IMR-90 (cell line): Measurements from ENCODE around the gene NXN. TPM values are rescaled to one million over a fixed set of nuclear protein-coding genes. Genes with fewer than 3 reads are reported as not detected.
A peak's percentile ranks its signal among the peaks of the same experiment; 100 is the strongest.

ENCODE experiments used
- ATAC-seq: fragments of 200-7000 bp; cut with Tn5 transposase; 2 replicates; pipeline ENCODE4 v1.9.1; 2020; ENCODE audit warnings: low read depth, mild to moderate bottlenecking, moderate library complexity
- BruUV-seq: library from RNA; stranded (reverse); fragments of 400-500 nt; replicated peaks from 2 replicates; lab custom pipeline; 2021; lab: Mats Ljungman, UMichigan
- CTCF ChIA-PET: fragments of 300-600 bp; formaldehyde crosslinking; extraction: SDS; loops from one replicate; lab custom pipeline; 2021; ENCODE audit warnings: antibody characterized with exemption; lab: Yijun Ruan, JAX
- POLR2A ChIA-PET: fragments of 300-600 bp; sonication (Branson Sonifier 250); formaldehyde crosslinking; loops from one replicate; lab custom pipeline; 2022; ENCODE audit warnings: antibody characterized with exemption; ENCODE audit not compliant: unreplicated experiment; lab: Charles Lee
- DNase-seq: peaks from one replicate; pipeline ENCODE4 v3.0.0; 2013
- H2AFZ ChIP-seq: replicated peaks from 2 replicates; pipeline ENCODE3; 2013; ENCODE audit warnings: low read length, mild to moderate bottlenecking; ENCODE audit not compliant: poor library complexity
- H2AK5ac ChIP-seq: 2 replicates; pipeline ENCODE4 v1.6.1; 2013; ENCODE audit warnings: low read depth, low read length, inconsistent platforms
- H2AK9ac ChIP-seq: replicated peaks from 2 replicates; pipeline ENCODE3; 2013; ENCODE audit warnings: mild to moderate bottlenecking, low read depth, low read length, moderate library complexity; ENCODE audit not compliant: poor library complexity
- H2BK120ac ChIP-seq: 2 replicates; pipeline ENCODE4 v1.6.1; 2013; ENCODE audit warnings: low read depth, low read length, inconsistent platforms
- H2BK15ac ChIP-seq: 3 replicates; pipeline ENCODE4 v1.6.1; 2013; ENCODE audit warnings: low read depth, low read length, inconsistent platforms
- H2BK20ac ChIP-seq: 2 replicates; pipeline ENCODE4 v1.6.1; 2013; ENCODE audit warnings: low read depth, mild to moderate bottlenecking, inconsistent platforms, low read length, moderate library complexity
- H2BK5ac ChIP-seq: 2 replicates; pipeline ENCODE4 v1.6.1; 2013; ENCODE audit warnings: mild to moderate bottlenecking, low read depth, low read length, inconsistent platforms; ENCODE audit not compliant: poor library complexity, severe bottlenecking
- H3K14ac ChIP-seq: replicated peaks from 2 replicates; pipeline ENCODE4 v1.6.1; 2013; ENCODE audit warnings: low read depth, low read length, inconsistent platforms
- H3K18ac ChIP-seq: 2 replicates; pipeline ENCODE4 v1.6.1; 2013; ENCODE audit warnings: low read depth, low read length, control low read depth
- H3K23ac ChIP-seq: 2 replicates; pipeline ENCODE4 v1.6.1; 2013; ENCODE audit warnings: low read depth, low read length, inconsistent platforms
- H3K27ac ChIP-seq: 2 replicates; pipeline ENCODE4 v1.5.1; 2013; ENCODE audit warnings: mild to moderate bottlenecking, control low read depth, low read length; ENCODE audit not compliant: insufficient read depth
- H3K27me3 ChIP-seq: 2 replicates; pipeline ENCODE4 v1.6.1; 2013; ENCODE audit warnings: low read length; ENCODE audit not compliant: control insufficient read depth, insufficient read depth
- H3K36me3 ChIP-seq: 2 replicates; pipeline ENCODE4 v1.6.1; 2013; ENCODE audit warnings: low read length, mixed read lengths; ENCODE audit not compliant: control insufficient read depth, insufficient read depth
- H3K4ac ChIP-seq: 2 replicates; pipeline ENCODE4 v1.6.1; 2013; ENCODE audit warnings: low read depth, low read length, inconsistent platforms
- H3K4me1 ChIP-seq: 2 replicates; pipeline ENCODE4 v1.6.1; 2013; ENCODE audit warnings: low read length, mixed read lengths; ENCODE audit not compliant: control insufficient read depth, insufficient read depth
- H3K4me2 ChIP-seq: 2 replicates; pipeline ENCODE4 v1.6.1; 2013; ENCODE audit warnings: low read depth, mild to moderate bottlenecking, control low read depth, low read length, moderate library complexity
- H3K4me3 ChIP-seq: 2 replicates; pipeline ENCODE4 v1.5.1; 2013; ENCODE audit warnings: low read depth, mild to moderate bottlenecking, control low read depth, low read length, moderate library complexity; ENCODE audit not compliant: insufficient read depth
- H3K56ac ChIP-seq: 2 replicates; pipeline ENCODE4 v1.6.1; 2013; ENCODE audit warnings: low read length, inconsistent platforms; ENCODE audit not compliant: insufficient read depth; ENCODE audit errors: extremely low read depth
- H3K79me1 ChIP-seq, 2 experiments: 2 replicates each; pipeline ENCODE4 v1.6.1; 2013; ENCODE audit warnings: low read length in 2 of 2, inconsistent platforms in 1 of 2, low read depth in 1 of 2
- H3K9ac ChIP-seq: 2 replicates; pipeline ENCODE4 v1.6.1; 2013; ENCODE audit warnings: low read depth, low read length, control low read depth
- H3K9me1 ChIP-seq: 2 replicates; pipeline ENCODE4 v1.6.1; 2013; ENCODE audit warnings: low read length, inconsistent platforms; ENCODE audit not compliant: insufficient read depth
- H3K9me3 ChIP-seq: 2 replicates; pipeline ENCODE4 v1.6.1; 2013; ENCODE audit warnings: low read length; ENCODE audit not compliant: control insufficient read depth, insufficient read depth
- H4K20me1 ChIP-seq: 2 replicates; pipeline ENCODE4 v1.6.1; 2013; ENCODE audit warnings: low read length, inconsistent platforms; ENCODE audit not compliant: insufficient read depth
- H4K5ac ChIP-seq: 2 replicates; pipeline ENCODE4 v1.6.1; 2013; ENCODE audit warnings: mild to moderate bottlenecking, low read depth, low read length, control low read depth
- H4K8ac ChIP-seq, 2 experiments: 2 replicates each; pipeline ENCODE4 v1.6.1; 2013; ENCODE audit warnings: low read depth in 2 of 2, low read length in 2 of 2, control low read depth in 1 of 2, inconsistent platforms in 1 of 2
- H4K91ac ChIP-seq: 2 replicates; pipeline ENCODE4 v1.6.1; 2013; ENCODE audit warnings: low read depth, low read length, inconsistent platforms; ENCODE audit not compliant: insufficient read depth
- BHLHE40 ChIP-seq: fragments of 150-350 bp; IDR thresholded peaks from 2 replicates; pipeline ENCODE4 v1.6.1; 2016; ENCODE audit warnings: mild to moderate bottlenecking, low read depth, low read length
- CEBPB ChIP-seq: IDR thresholded peaks from 2 replicates; pipeline ENCODE4 v1.6.1; 2012; ENCODE audit warnings: low read depth, low read length, improper control_type of control experiment
- CHD1 ChIP-seq: IDR thresholded peaks from 2 replicates; pipeline ENCODE4 v1.6.1; 2012; ENCODE audit warnings: low read depth, low read length, improper control_type of control experiment
- CTCF ChIP-seq: conservative IDR thresholded peaks from 2 replicates; pipeline ENCODE4 v1.5.1; 2012; ENCODE audit warnings: mild to moderate bottlenecking, low read depth, low read length, improper control_type of control experiment
- ELK1 ChIP-seq: fragments of 150-350 bp; IDR thresholded peaks from 2 replicates; pipeline ENCODE4 v1.6.1; 2016; ENCODE audit warnings: low read depth, mild to moderate bottlenecking, low read length, moderate library complexity, borderline replicate concordance
- FOS ChIP-seq: fragments of 150-350 bp; IDR thresholded peaks from 2 replicates; pipeline ENCODE4 v1.6.1; 2016; ENCODE audit warnings: low read depth, low read length
- MAFK ChIP-seq: IDR thresholded peaks from 2 replicates; pipeline ENCODE4 v1.6.1; 2012; ENCODE audit warnings: low read depth, low read length, improper control_type of control experiment
- MAZ ChIP-seq: IDR thresholded peaks from 2 replicates; pipeline ENCODE4 v1.6.1; 2012; ENCODE audit warnings: low read depth, mild to moderate bottlenecking, low read length, improper control_type of control experiment, moderate library complexity, borderline replicate concordance
- MXI1 ChIP-seq: IDR thresholded peaks from 2 replicates; pipeline ENCODE4 v1.6.1; 2012; ENCODE audit warnings: low read depth, mild to moderate bottlenecking, low read length, moderate library complexity, borderline replicate concordance
- NFE2L2 ChIP-seq: fragments of 150-350 bp; IDR thresholded peaks from 2 replicates; pipeline ENCODE4 v1.6.1; 2016; ENCODE audit warnings: low read depth, mild to moderate bottlenecking, low read length
- RAD21 ChIP-seq: IDR thresholded peaks from 2 replicates; pipeline ENCODE4 v1.6.1; 2012; ENCODE audit warnings: low read length, improper control_type of control experiment
- RCOR1 ChIP-seq: IDR thresholded peaks from 2 replicates; pipeline ENCODE4 v1.6.1; 2012; ENCODE audit warnings: mild to moderate bottlenecking, low read length, improper control_type of control experiment; ENCODE audit not compliant: insufficient replicate concordance
- USF2 ChIP-seq: fragments of 150-350 bp; IDR thresholded peaks from 2 replicates; pipeline ENCODE4 v1.6.1; 2017; ENCODE audit warnings: mild to moderate bottlenecking, antibody characterized with exemption, low read length, low read depth
- WGBS, 2 experiments: methylation state at CpG; one replicate each; pipeline versions ENCODE4 v1.1.5 to v1.1.7; 2013; ENCODE audit warnings: missing lambda C conversion rate in 2 of 2; ENCODE audit not compliant: insufficient read length in 1 of 2; ENCODE audit errors: extremely low coverage in 2 of 2; 5-methylcytosine and 5-hydroxymethylcytosine counted together
- dilution Hi-C: fragments of 300-500 bp; cut with HindIII; formaldehyde crosslinking; loops from one replicate; pipeline ENCODE4 v1.14.3; 2018; ENCODE audit warnings: low sequenced_read_pairs; ENCODE audit not compliant: unreplicated experiment
- in situ Hi-C: fragments of 300-500 bp; cut with MboI; formaldehyde crosslinking; loops from 3 replicates; pipeline ENCODE4 v1.14.3; 2019; ENCODE audit warnings: low sequenced_read_pairs, inconsistent platforms, mixed read lengths
- intact Hi-C: fragments of 100-400 bp; cut with micrococcal nuclease; formaldehyde crosslinking; loops from 2 replicates; pipeline ENCODE4 v1.10.0; 2022
- polyA plus RNA-seq, 3 experiments: library from polyadenylated mRNA; depleted of rRNA; stranded (reverse); fragments of >200 nt; gene quantifications; 2 replicates each; pipeline ENCODE4 v1.2.3, GENCODE V29; 2012; ENCODE audit warnings: low replicate concordance in 1 of 3
- total RNA-seq: library from RNA; depleted of rRNA; stranded (reverse); fragments of >200 nt; gene quantifications from 2 replicates; pipeline ENCODE4 v1.2.3, GENCODE V29; 2012

NXN gene
- total and polyA plus RNA-seq, 2 of the 4 experiments (the other 2 are of a cell fraction) = 52.5 to 116 TPM

GRCh38 chr17:933312-934073, 46.1 kb downstream of the NXN start:
- peaks cover 19% of the 10 kb centered on the region for H3K4me1 ChIP-seq
- H4K8ac ChIP-seq = peak overlapping the region; percentile 65 to 90
- DNase-seq = peak; percentile 99
- H3K79me1 ChIP-seq = peaks cover 25 to 66% of the 10 kb centered on the region in 2 experiments
- 0 out of 2 replicates have a peak, but pooled peaks cover 2% of the 10 kb centered on the region for H3K9me3 ChIP-seq
- peak overlapping the region; percentile 96 for H3K14ac ChIP-seq
- peak overlapping the region; percentile 86 for H3K27ac ChIP-seq
- peak overlapping the region; percentile 80 for H2AK5ac ChIP-seq
- no TSS peak for BruUV-seq
- peaks cover 15% of the 10 kb centered on the region for H3K9me1 ChIP-seq
- H3K23ac ChIP-seq = peak overlapping the region; percentile 90
- peak overlapping the region; percentile 91 for H2BK5ac ChIP-seq
- peak overlapping the region; percentile 69 for H2AK9ac ChIP-seq
- peak overlapping the region; percentile 94 for H3K18ac ChIP-seq
- 0% methylated on average over 2 of the region's 15 CpGs; no CpG with 5 or more reads in 1 of the 2 experiments for WGBS, 2 experiments
- H3K4me3 ChIP-seq = no peak overlapping the region
- H3K56ac ChIP-seq = peak overlapping the region; percentile 89
- H3K4ac ChIP-seq = peak overlapping the region; percentile 98
- in situ Hi-C loops (no loop called here), dilution Hi-C loops (no loop called here), intact Hi-C loops (loop anchor here (1.0 to 2.0 kb wide), 2 partner anchors 21 to 45 kb away; partner anchors contain the start of gene NXN)
- H4K91ac ChIP-seq = peak overlapping the region; percentile 98
- H3K27me3 ChIP-seq = 0 out of 2 replicates have a peak, but pooled peaks cover 4% of the 10 kb centered on the region
- ChIA-PET CTCF (interaction anchor here (0.6 to 1.3 kb wide), 3 partner anchors 18 to 101 kb away, joined by 3 to 5 read pairs (median 4); no protein-coding TSS in a partner anchor), POLR2A (no interaction called here)
- H3K9ac ChIP-seq = peak overlapping the region; percentile 63
- H2BK120ac ChIP-seq = peak overlapping the region; percentile 99
- peak; percentile 86 for ATAC-seq
- peak overlapping the region; percentile 97 for H4K5ac ChIP-seq
- peak overlapping the region; percentile 75; the same call in 1 of the 3 replicates for H2BK15ac ChIP-seq
- peak overlapping the region; percentile 99 for H2BK20ac ChIP-seq
- peak overlapping the region; percentile 62 for H3K4me2 ChIP-seq
- H3K36me3 ChIP-seq = peaks cover 23% of the 10 kb centered on the region
- peak; percentile 92 for TF ChIP-seq RCOR1
- peak; percentile 42; the same call in 1 of the 2 replicates for TF ChIP-seq MAFK
- no peak; the same call in 1 of the 2 replicates for TF ChIP-seq MAZ
- no peak for TF ChIP-seq CHD1
- TF ChIP-seq NFE2L2 = peak; percentile 11; the same call in 1 of the 2 replicates
- no peak for TF ChIP-seq MXI1
- peak; percentile 98 for TF ChIP-seq BHLHE40
- TF ChIP-seq RAD21 = no peak
- TF ChIP-seq USF2 = no peak
- TF ChIP-seq CTCF = no peak
- TF ChIP-seq CEBPB = peak; percentile 70; the same call in 1 of the 2 replicates
- TF ChIP-seq FOS = peak; percentile 93
- TF ChIP-seq ELK1 = no peak
- H2AFZ ChIP-seq = no peak overlapping the region
- peaks cover 41% of the 10 kb centered on the region for H4K20me1 ChIP-seq
